ENCODE results near the gene PRR7. TPM values are rescaled to one million over a fixed set of nuclear protein-coding genes. Genes with fewer than 3 reads are reported as not detected.

PRR7 gene
- polyA plus RNA-seq, 3 donors, result 1.8 to 17.4 (median 2.1) TPM

- no peak for DNase-seq
- Histone ChIP-seq H4K20me1 (ENCODE audit: insufficient read depth, low read length) (peaks cover 48% of the 10 kb centered on the region), H3K9me3 (replicated peaks in 1 of 2; ENCODE audit: control insufficient read depth in 1 of 2, insufficient read depth in 1 of 2, low read length in 2 of 2) (no peaks in the 10 kb centered on the region), H3K4me3 (replicated peaks in 1 of 3; ENCODE audit: low read depth in 2 of 3, low read length in 3 of 3) (no peak overlapping the region), H2AFZ (ENCODE audit: insufficient read depth, low read depth, low read length, poor library complexity, severe bottlenecking) (no peak overlapping the region), H3K79me2 (ENCODE audit: insufficient read depth, low read length) (peaks cover 6% of the 10 kb centered on the region), H3K27me3 (ENCODE audit: control insufficient read depth in 2 of 2, insufficient read depth in 2 of 2, low read length in 2 of 2) (peaks cover 0 to 3% of the 10 kb centered on the region in 2 donors), H3K9ac (ENCODE audit: insufficient read depth, low read length, poor library complexity, severe bottlenecking) (no peak overlapping the region), H3K4me2 (replicated peaks; ENCODE audit: extremely low read depth, low read length, poor library complexity, severe bottlenecking) (no peak overlapping the region), H3K36me3 (replicated peaks in 1 of 2; ENCODE audit: control insufficient read depth in 1 of 2, insufficient read depth in 2 of 2, low read length in 2 of 2) (peaks cover 56 to 92% of the 10 kb centered on the region in 2 donors), H3K4me1 (ENCODE audit: control insufficient read depth in 1 of 2, insufficient read depth in 2 of 2, low read length in 2 of 2) (peaks cover 17 to 23% of the 10 kb centered on the region in 2 donors), H3K27ac (ENCODE audit: low read depth in 1 of 2, low read length in 2 of 2) (no peak overlapping the region)
- Mint-ChIP-seq H3K36me3 (peaks cover 84 to 96% of the 10 kb centered on the region in 2 donors), H3K9me3 (peaks cover 0 to 10% (median 1%) of the 10 kb centered on the region in 7 donors), H3K27ac (no peak overlapping the region), H3K4me3 (no peak overlapping the region), H3K27me3 (ENCODE audit: low read depth in 3 of 3) (peaks cover 13 to 19% (median 14%) of the 10 kb centered on the region in 3 donors), H3K4me1 (peaks cover 20% of the 10 kb centered on the region)
- 90% methylated on average over 7 of the region's 15 CpGs for WGBS (ENCODE audit: insufficient coverage)
- intact Hi-C loops (cut with micrococcal nuclease), result no loop called here
- no peak for TF ChIP-seq CTCF (IDR thresholded peaks at IDR 0.05)
These were observed 41.4 kb downstream of the PRR7 start for GRCh38 chr5:177487975-177488374.

GRCh38 chr5:177489119-177489716 is 42.6 kb downstream of the PRR7 start:
- no peak overlapping the region for H3K9ac ChIP-seq (ENCODE audit: insufficient read depth, low read length, poor library complexity, severe bottlenecking)

More at GRCh38 chr5:177489119-177489716, 42.6 kb downstream of the PRR7 start:
- peaks cover 36% of the 10 kb centered on the region for H4K20me1 ChIP-seq (ENCODE audit: insufficient read depth, low read length)
- H3K4me1 ChIP-seq (ENCODE audit: control insufficient read depth in 1 of 2, insufficient read depth in 2 of 2, low read length in 2 of 2), result peaks cover 29 to 36% of the 10 kb centered on the region in 2 donors
- H3K36me3 ChIP-seq (replicated peaks in 1 of 2; ENCODE audit: control insufficient read depth in 1 of 2, insufficient read depth in 2 of 2, low read length in 2 of 2), result peaks cover 46 to 79% of the 10 kb centered on the region in 2 donors
- no peak for DNase-seq
- peaks cover 0 to 6% (median 1%) of the 10 kb centered on the region in 7 donors for H3K9me3 Mint-ChIP-seq
- no peak overlapping the region for H2AFZ ChIP-seq (ENCODE audit: insufficient read depth, low read depth, low read length, poor library complexity, severe bottlenecking)
- no peak overlapping the region for H3K27ac Mint-ChIP-seq
- H3K4me2 ChIP-seq (replicated peaks; ENCODE audit: extremely low read depth, low read length, poor library complexity, severe bottlenecking), result no peak overlapping the region
- H3K27me3 ChIP-seq (ENCODE audit: control insufficient read depth in 2 of 2, insufficient read depth in 2 of 2, low read length in 2 of 2), result peaks cover 0 to 3% of the 10 kb centered on the region in 2 donors
- peaks cover 75 to 88% of the 10 kb centered on the region in 2 donors for H3K36me3 Mint-ChIP-seq
- WGBS (ENCODE audit: insufficient coverage), result 82% methylated on average over 13 of the region's 26 CpGs
- no peak for TF ChIP-seq CTCF (IDR thresholded peaks at IDR 0.05)
- H3K27me3 Mint-ChIP-seq (ENCODE audit: low read depth in 3 of 3), result peaks cover 9 to 14% (median 13%) of the 10 kb centered on the region in 3 donors
- H3K4me3 Mint-ChIP-seq, result no peak overlapping the region
- H3K79me2 ChIP-seq (ENCODE audit: insufficient read depth, low read length), result peaks cover 11% of the 10 kb centered on the region
- H3K4me1 Mint-ChIP-seq, result peaks cover 32% of the 10 kb centered on the region
- intact Hi-C loops (cut with micrococcal nuclease), result no loop called here
- H3K27ac ChIP-seq (ENCODE audit: low read depth in 1 of 2, low read length in 2 of 2), result no peak overlapping the region
- H3K9me3 ChIP-seq (replicated peaks in 1 of 2; ENCODE audit: control insufficient read depth in 1 of 2, insufficient read depth in 1 of 2, low read length in 2 of 2), result no peaks in the 10 kb centered on the region
- H3K4me3 ChIP-seq (replicated peaks in 1 of 3; ENCODE audit: low read depth in 2 of 3, low read length in 3 of 3), result no peak overlapping the region
